ENCODE measurements around the gene PLRG1.

Gene PLRG1

GRCh38 chr4:154517591-154517990 is 32.6 kb downstream of the PLRG1 start:
- no peak for DNase-seq

GRCh38 chr4:154516318-154517029 is 33.7 kb downstream of the PLRG1 start:
- no peak for DNase-seq

GRCh38 chr4:154511981-154512380 is 38.2 kb downstream of the PLRG1 start:
- no peak for DNase-seq

GRCh38 chr4:154511548-154511947 is 38.7 kb downstream of the PLRG1 start:
- no peak for DNase-seq

GRCh38 chr4:154507156-154507555 is 43.0 kb downstream of the PLRG1 start:
- DNase-seq: no peak

GRCh38 chr4:154506253-154506652 is 43.9 kb downstream of the PLRG1 start:
- no peak for DNase-seq

- DNase-seq: no peak
Measured at GRCh38 chr4:154503598-154503997, 46.6 kb downstream of the PLRG1 start.

- DNase-seq: no peak
Measured at GRCh38 chr4:154502111-154502510, 48.1 kb downstream of the PLRG1 start.

GRCh38 chr4:154497889-154498288 is 52.3 kb downstream of the PLRG1 start:
- DNase-seq: no peak

GRCh38 chr4:154495867-154496266 is 54.3 kb downstream of the PLRG1 start:
- no peak for DNase-seq

GRCh38 chr4:154492288-154492687 is 57.9 kb downstream of the PLRG1 start:
- DNase-seq: no peak

- DNase-seq: peak; percentile 57
Measured at GRCh38 chr4:154491341-154492271, 58.6 kb downstream of the PLRG1 start, which contains the start of gene DCHS2. TSS of gene DCHS2 (minus strand) at chr4:154491799. CDS start at chr4:154491355, 444 bp downstream.

GRCh38 chr4:154490583-154491340 is 59.4 kb downstream of the PLRG1 start:
- peak; percentile 60 for DNase-seq

- DNase-seq: no peak
Measured at GRCh38 chr4:154490234-154490582, 60.0 kb downstream of the PLRG1 start.

GRCh38 chr4:154489558-154490233 is 60.5 kb downstream of the PLRG1 start:
- no peak for DNase-seq

GRCh38 chr4:154487145-154487544 is 63.1 kb downstream of the PLRG1 start:
- DNase-seq: no peak

- no peak for DNase-seq
Measured at GRCh38 chr4:154485127-154485773, 65.0 kb downstream of the PLRG1 start.
